Hepatocyte (in vitro differentiated cells): ENCODE results near the gene ICE2.

Experiments used
- CTCF ChIP-seq: fragments of 200-600 bp; sonication (generic); IDR thresholded peaks from 2 replicates; pipeline ENCODE4 v1.5.1; 2016; ENCODE audit warnings: antibody characterized with exemption, mild to moderate bottlenecking; ENCODE audit not compliant: poor library complexity
- EZH2 ChIP-seq: fragments of 200-600 bp; sonication (generic); IDR thresholded peaks from 2 replicates; pipeline ENCODE4 v1.6.1; 2016; ENCODE audit warnings: antibody characterized with exemption, mild to moderate bottlenecking, borderline replicate concordance
- EZH2phosphoT487 ChIP-seq: fragments of 200-600 bp; sonication (generic); IDR thresholded peaks from one replicate; pipeline ENCODE4 v1.6.1; 2018; ENCODE audit warnings: antibody characterized with exemption, mild to moderate bottlenecking, low read depth, moderate library complexity; ENCODE audit not compliant: unreplicated experiment, severe bottlenecking

GRCh38 chr15:60513676-60514075 is 34.7 kb upstream of the ICE2 start:
- TF ChIP-seq CTCF (no peak), EZH2phosphoT487 (no peak), EZH2 (no peak)
